Stimulated activated naive B cell treated with anti-CD40 and anti-IgM and Interleukin-4, amounts not matched to agents 10 μg/mL and 1 μg/mL and 100 μg/mL, for 72 hours (primary cell): ENCODE data around the gene PROZ.

Source experiments
- ATAC-seq, 2 donors: fragments of 150-1000 bp; cut with Tn5 transposase; replicated peaks; 2 replicates each; pipeline ENCODE4 v1.10.0; 2021; ENCODE audit warnings: moderate library complexity in 1 of 2
- DNase-seq: peaks from one replicate; pipeline ENCODE4 v3.0.0; 2021
- H3K27ac Mint-ChIP-seq: one replicate; pipeline ENCODE4 v1.8.0; 2022; ENCODE audit warnings: mild to moderate bottlenecking, mixed read lengths
- H3K27me3 Mint-ChIP-seq, 2 donors: one replicate each; pipeline ENCODE4 v1.8.0; 2022; ENCODE audit warnings: mixed read lengths in 2 of 2
- H3K36me3 Mint-ChIP-seq, 2 donors: one replicate each; pipeline ENCODE4 v1.8.0; 2022; ENCODE audit warnings: mixed read lengths in 2 of 2, mild to moderate bottlenecking in 1 of 2
- H3K4me1 Mint-ChIP-seq, 2 donors: one replicate each; pipeline ENCODE4 v1.8.0; 2022; ENCODE audit warnings: mixed read lengths in 2 of 2, mild to moderate bottlenecking in 1 of 2
- H3K4me3 Mint-ChIP-seq, 2 donors: one replicate each; pipeline ENCODE4 v1.8.0; 2022; ENCODE audit warnings: mild to moderate bottlenecking in 2 of 2, mixed read lengths in 2 of 2, moderate library complexity in 1 of 2
- H3K9me3 Mint-ChIP-seq, 2 donors: one replicate each; pipeline ENCODE4 v1.8.0; 2022; ENCODE audit warnings: mixed read lengths in 2 of 2, mild to moderate bottlenecking in 1 of 2

The PROZ gene

GRCh38 chr13:113166266-113166665 is 7.8 kb downstream of the PROZ start:
- H3K27me3 Mint-ChIP-seq: peaks cover 12 to 13% of the 10 kb centered on the region in 2 donors

DNA sequence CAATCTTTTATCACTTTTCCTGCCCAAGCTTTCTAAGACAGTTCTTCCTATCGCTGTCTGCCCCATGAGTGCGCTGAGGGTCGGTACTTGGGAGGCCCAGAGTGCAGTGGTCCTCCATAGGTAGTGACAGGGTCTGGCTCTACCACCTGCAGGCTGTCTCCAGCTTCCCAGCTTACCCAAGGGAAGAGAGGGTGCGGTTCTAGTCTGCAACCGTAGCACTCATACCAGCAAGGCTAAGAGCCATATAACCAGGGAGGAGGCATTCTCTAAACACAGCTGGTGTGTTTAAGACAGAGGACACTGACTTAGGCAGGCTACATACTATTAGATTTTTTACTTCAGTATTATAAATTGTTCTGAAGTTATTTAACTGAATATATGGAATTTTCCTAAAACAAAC is 8.2 kb downstream of the PROZ start:
- Mint-ChIP-seq H3K9me3 (peaks cover 7% of the 10 kb centered on the region in 2 donors), H3K4me1 (peaks cover 0 to 1% of the 10 kb centered on the region in 2 donors), H3K36me3 (peaks cover 24 to 41% of the 10 kb centered on the region in 2 donors), H3K4me3 (no peak overlapping the region), H3K27me3 (peaks cover 10 to 11% of the 10 kb centered on the region in 2 donors), H3K27ac (no peak overlapping the region)
- no peak for ATAC-seq
- no peak for DNase-seq

More at GRCh38 chr13:113166266-113166665, 7.8 kb downstream of the PROZ start:
- Mint-ChIP-seq H3K4me1 (peaks cover 2% of the 10 kb centered on the region in 2 donors), H3K27ac (no peak overlapping the region), H3K36me3 (peaks cover 19 to 37% of the 10 kb centered on the region in 2 donors), H3K4me3 (no peak overlapping the region), H3K9me3 (peaks cover 7% of the 10 kb centered on the region in 2 donors)
- no peak for ATAC-seq
- no peak for DNase-seq

DNA sequence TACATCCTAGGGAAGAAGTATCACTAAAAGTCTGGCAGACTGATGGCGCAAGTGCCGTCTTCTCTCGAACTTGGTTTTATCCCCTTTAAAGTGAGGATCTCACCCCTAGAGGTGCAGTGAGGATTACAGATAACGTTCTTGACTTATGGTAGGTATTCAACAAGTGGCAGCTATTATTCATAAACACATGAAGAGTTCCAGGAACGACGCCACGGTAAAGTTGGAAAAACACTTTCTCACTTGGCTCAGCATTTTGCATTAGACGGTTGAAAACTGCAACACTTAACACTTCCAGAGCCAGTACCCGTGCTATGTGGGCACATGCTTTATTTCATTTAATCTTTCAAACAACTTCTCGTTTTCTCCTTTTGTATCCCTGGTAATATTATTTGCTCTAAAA is 8.7 kb downstream of the PROZ start:
- Mint-ChIP-seq H3K27ac (no peak overlapping the region), H3K4me1 (peaks cover 0 to 1% of the 10 kb centered on the region in 2 donors), H3K4me3 (no peak overlapping the region), H3K9me3 (peaks cover 7% of the 10 kb centered on the region in 2 donors), H3K36me3 (peaks cover 27 to 46% of the 10 kb centered on the region in 2 donors), H3K27me3 (peaks cover 10 to 11% of the 10 kb centered on the region in 2 donors)
- no peak for DNase-seq
- no peak for ATAC-seq

DNA sequence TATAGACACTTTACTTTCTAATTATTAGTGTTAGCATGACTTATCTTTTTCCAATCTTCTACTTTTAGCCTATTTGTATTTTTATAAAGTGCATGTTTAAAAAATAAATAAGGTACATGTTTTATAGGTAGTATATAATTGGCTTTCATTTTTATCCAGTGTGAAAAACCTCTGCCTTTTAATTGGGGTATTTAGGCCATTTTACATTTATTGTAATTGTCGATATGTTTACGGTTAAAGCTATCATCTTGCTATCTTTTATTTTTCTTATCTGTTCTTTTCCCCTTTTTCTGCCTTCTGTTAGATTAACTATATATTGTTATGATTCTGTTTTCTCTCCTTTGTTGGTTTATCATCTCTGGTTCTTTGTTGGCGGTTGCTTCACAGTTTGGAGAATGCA is 9.1 kb downstream of the PROZ start:
- peaks cover 0 to 1% of the 10 kb centered on the region in 2 donors for H3K4me1 Mint-ChIP-seq

GRCh38 chr13:113168211-113168610 is 9.8 kb downstream of the PROZ start:
- Mint-ChIP-seq H3K27ac (no peak overlapping the region), H3K4me3 (no peak overlapping the region)

More for the DNA sequence above, 9.1 kb downstream of the PROZ start:
- DNase-seq (no peak), ATAC-seq (no peak)
- Mint-ChIP-seq H3K4me3 (no peak overlapping the region), H3K27me3 (peaks cover 10 to 11% of the 10 kb centered on the region in 2 donors), H3K36me3 (peaks cover 30 to 49% of the 10 kb centered on the region in 2 donors), H3K9me3 (peaks cover 7% of the 10 kb centered on the region in 2 donors), H3K27ac (no peak overlapping the region)

DNA sequence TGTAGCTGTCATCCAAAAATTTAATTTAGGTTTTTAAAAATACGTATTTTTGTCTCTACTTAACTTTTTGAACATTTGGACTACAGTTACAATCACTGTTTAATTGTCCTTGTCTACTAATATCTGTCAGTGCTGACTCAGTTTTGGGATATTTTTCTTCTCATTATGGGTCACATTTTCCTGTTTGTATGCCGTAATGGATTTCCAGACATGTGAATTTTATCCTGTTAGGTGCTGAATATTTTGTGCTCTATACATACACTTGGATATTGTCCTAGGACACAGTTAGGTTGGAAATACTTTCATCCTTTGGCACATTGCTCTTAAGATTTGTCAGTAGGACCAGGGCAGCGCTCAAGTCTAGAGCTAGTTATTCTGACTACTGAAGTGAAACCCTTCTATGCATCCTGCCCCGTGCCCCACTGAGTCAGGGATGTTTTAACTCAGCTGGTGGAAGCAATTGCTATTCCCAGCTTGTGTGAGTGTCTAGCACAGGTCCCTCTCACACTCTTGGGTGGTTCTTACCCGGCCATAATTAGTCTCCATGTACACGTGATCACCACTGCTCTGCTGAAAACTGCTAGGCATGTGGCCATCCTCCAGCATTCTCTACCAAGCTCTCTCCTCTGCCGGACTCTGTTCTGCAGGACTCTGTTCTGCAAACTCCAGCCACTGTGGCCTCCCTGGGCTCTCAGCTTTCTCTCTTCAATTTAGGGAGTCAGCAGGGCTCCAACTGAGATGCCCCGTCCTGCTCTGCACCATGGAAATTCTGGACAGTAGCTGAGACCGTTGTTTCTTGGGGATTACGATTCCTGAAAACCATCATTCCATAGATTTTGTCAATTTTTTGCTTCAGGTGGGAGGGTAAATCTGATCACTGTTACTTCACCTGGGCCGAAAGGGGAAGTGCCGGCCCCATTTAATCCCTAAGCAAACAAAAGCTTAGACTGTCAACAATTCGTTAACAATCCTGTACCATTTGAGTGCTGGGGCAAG is 11.1 kb downstream of the PROZ start:
- Mint-ChIP-seq H3K27ac (no peak overlapping the region), H3K36me3 (peaks cover 36 to 58% of the 10 kb centered on the region in 2 donors), H3K27me3 (no peaks in the 10 kb centered on the region), H3K4me1 (no peaks in the 10 kb centered on the region), H3K9me3 (peaks cover 7% of the 10 kb centered on the region in 2 donors), H3K4me3 (no peak overlapping the region)
- DNase-seq (no peak), ATAC-seq (no peak)

More at GRCh38 chr13:113168211-113168610, 9.8 kb downstream of the PROZ start:
- H3K27me3 Mint-ChIP-seq: peaks cover 5 to 6% of the 10 kb centered on the region in 2 donors
- peaks cover 33 to 56% of the 10 kb centered on the region in 2 donors for H3K36me3 Mint-ChIP-seq
- ATAC-seq (no peak), DNase-seq (no peak)
- peaks cover 0 to 1% of the 10 kb centered on the region in 2 donors for H3K4me1 Mint-ChIP-seq
- peaks cover 7% of the 10 kb centered on the region in 2 donors for H3K9me3 Mint-ChIP-seq

DNA sequence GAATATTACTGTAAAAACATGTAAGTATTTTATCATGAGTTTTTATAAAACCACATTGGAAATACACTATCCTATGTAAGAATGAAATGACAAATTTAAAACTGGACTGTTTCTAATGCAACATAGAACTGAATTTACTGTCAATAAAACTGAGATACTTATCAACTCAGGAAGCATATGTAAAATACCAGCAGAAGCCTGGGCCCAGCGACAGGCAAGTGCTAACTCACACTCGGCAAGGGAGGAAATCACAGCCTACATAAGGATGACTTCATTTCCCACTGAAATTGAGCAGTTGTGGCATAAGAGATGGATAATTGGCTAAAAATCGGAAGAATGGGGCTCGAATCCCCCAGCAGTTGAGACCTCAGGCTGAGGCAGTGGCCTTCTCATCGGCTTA is 12.1 kb downstream of the PROZ start:
- no peaks in the 10 kb centered on the region for H3K27me3 Mint-ChIP-seq
- no peak overlapping the region for H3K27ac Mint-ChIP-seq
- no peak overlapping the region for H3K4me3 Mint-ChIP-seq
- ATAC-seq: no peak
- H3K9me3 Mint-ChIP-seq: peaks cover 7% of the 10 kb centered on the region in 2 donors
- DNase-seq: no peak
- no peaks in the 10 kb centered on the region for H3K4me1 Mint-ChIP-seq
- peaks cover 45 to 65% of the 10 kb centered on the region in 2 donors for H3K36me3 Mint-ChIP-seq

- H3K27me3 Mint-ChIP-seq: no peaks in the 10 kb centered on the region
- peaks cover 0 to 2% of the 10 kb centered on the region in 2 donors for H3K4me1 Mint-ChIP-seq
- ATAC-seq: no peak
- H3K27ac Mint-ChIP-seq: no peak overlapping the region
- no peak overlapping the region for H3K4me3 Mint-ChIP-seq
- peaks cover 53 to 75% of the 10 kb centered on the region in 2 donors for H3K36me3 Mint-ChIP-seq
- DNase-seq: no peak
- peaks cover 7% of the 10 kb centered on the region in 2 donors for H3K9me3 Mint-ChIP-seq
Measured at GRCh38 chr13:113171250-113172125, 13.0 kb downstream of the PROZ start.

- peaks cover 54 to 71% of the 10 kb centered on the region in 2 donors for H3K36me3 Mint-ChIP-seq
- peaks cover 0 to 2% of the 10 kb centered on the region in 2 donors for H3K4me1 Mint-ChIP-seq
- peaks cover 6 to 7% of the 10 kb centered on the region in 2 donors for H3K9me3 Mint-ChIP-seq
- no peak overlapping the region for H3K27ac Mint-ChIP-seq
- H3K4me3 Mint-ChIP-seq: no peak overlapping the region
- no peaks in the 10 kb centered on the region for H3K27me3 Mint-ChIP-seq
- DNase-seq (no peak), ATAC-seq (no peak)
Measured at GRCh38 chr13:113172419-113172926, 14.0 kb downstream of the PROZ start.

DNA sequence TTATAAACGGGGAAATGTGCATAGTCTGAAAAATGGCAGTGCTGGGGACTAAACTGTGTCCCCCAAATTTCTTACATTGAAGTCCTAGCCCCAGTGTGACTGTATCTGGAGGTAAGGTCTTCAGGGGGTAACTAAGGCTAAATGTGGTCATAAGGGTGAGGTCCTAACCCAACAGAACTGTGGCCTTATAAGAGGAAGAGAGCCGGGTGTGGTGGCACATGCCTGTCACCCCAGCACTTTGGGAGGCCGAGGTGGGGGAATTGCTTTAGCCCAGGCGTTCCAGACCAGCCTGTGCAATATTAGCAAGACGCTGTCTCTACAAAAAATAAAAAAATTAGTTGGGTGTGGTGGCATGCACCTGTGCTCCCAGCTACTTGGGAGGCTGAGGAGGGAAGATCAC is 17.8 kb downstream of the PROZ start:
- Mint-ChIP-seq H3K4me3 (no peak overlapping the region), H3K27ac (peak overlapping the region; percentile 90), H3K4me1 (peaks cover 0 to 2% of the 10 kb centered on the region in 2 donors), H3K27me3 (no peaks in the 10 kb centered on the region), H3K9me3 (no peaks in the 10 kb centered on the region), H3K36me3 (peaks cover 52 to 68% of the 10 kb centered on the region in 2 donors)
- no peak for DNase-seq
- ATAC-seq: no peak

GRCh38 chr13:113176822-113177221 is 18.4 kb downstream of the PROZ start:
- no peak for DNase-seq
- Mint-ChIP-seq H3K27me3 (no peaks in the 10 kb centered on the region), H3K4me3 (no peak overlapping the region), H3K4me1 (peaks cover 0 to 2% of the 10 kb centered on the region in 2 donors), H3K9me3 (no peaks in the 10 kb centered on the region), H3K27ac (no peak overlapping the region), H3K36me3 (peaks cover 47 to 65% of the 10 kb centered on the region in 2 donors)
- no peak for ATAC-seq

- no peaks in the 10 kb centered on the region for H3K27me3 Mint-ChIP-seq
- ATAC-seq (no peak), DNase-seq (no peak)
- H3K9me3 Mint-ChIP-seq: no peaks in the 10 kb centered on the region
- H3K4me3 Mint-ChIP-seq: no peak overlapping the region
- no peak overlapping the region for H3K27ac Mint-ChIP-seq
- H3K4me1 Mint-ChIP-seq: peaks cover 0 to 2% of the 10 kb centered on the region in 2 donors
- H3K36me3 Mint-ChIP-seq: peaks cover 38 to 55% of the 10 kb centered on the region in 2 donors
Measured at GRCh38 chr13:113178070-113178895, 19.8 kb downstream of the PROZ start.

DNA sequence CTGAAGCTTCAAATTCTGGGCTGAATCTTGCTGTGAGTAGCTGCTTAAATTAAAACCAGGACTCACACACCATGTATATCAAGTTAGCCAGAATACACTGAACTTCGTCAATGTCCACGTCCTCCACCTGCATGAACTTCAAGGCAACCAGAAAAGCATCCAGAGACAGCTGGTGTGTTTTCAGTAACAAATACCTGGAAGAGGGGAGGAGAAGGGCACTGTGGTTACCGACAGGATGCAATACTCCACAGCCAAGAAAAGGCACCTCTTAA is 20.4 kb downstream of the PROZ start:
- H3K36me3 Mint-ChIP-seq: peaks cover 38 to 55% of the 10 kb centered on the region in 2 donors
- no peak overlapping the region for H3K27ac Mint-ChIP-seq
- H3K4me3 Mint-ChIP-seq: no peak overlapping the region
- H3K4me1 Mint-ChIP-seq: peaks cover 0 to 2% of the 10 kb centered on the region in 2 donors
- no peaks in the 10 kb centered on the region for H3K9me3 Mint-ChIP-seq
- no peaks in the 10 kb centered on the region for H3K27me3 Mint-ChIP-seq
- ATAC-seq: no peak
- DNase-seq: no peak
